K562 (cell line): ENCODE data around the gene QKI. TPM values are rescaled to one million over a fixed set of nuclear protein-coding genes. Genes with fewer than 3 reads are reported as not detected.
A peak's percentile ranks its signal among the peaks of the same experiment; 100 is the strongest.

Experiments used
- BCLAF1 ChIP-seq, 2 experiments: fragments of 450-650 bp in 1 of 2; IDR thresholded peaks; 2 replicates each; pipeline ENCODE4 v1.6.1; 2011 to 2017; ENCODE audit warnings: low read depth in 2 of 2, antibody characterized with exemption in 1 of 2, borderline replicate concordance in 1 of 2, low read length in 1 of 2, mild to moderate bottlenecking in 1 of 2, mixed read lengths in 1 of 2; ENCODE audit not compliant: control insufficient read depth in 1 of 2
- CBFA2T2 ChIP-seq: fragments of 450-650 bp; conservative IDR thresholded peaks from 2 replicates; pipeline ENCODE4 v1.6.1; 2017; ENCODE audit warnings: mild to moderate bottlenecking
- CBX8 ChIP-seq: fragments of 200-600 bp; sonication (generic); IDR thresholded peaks from 2 replicates; pipeline ENCODE4 v1.6.1; 2012; ENCODE audit warnings: borderline replicate concordance, mixed run types, low read depth, mild to moderate bottlenecking, moderate library complexity, mixed read lengths, low read length, control low read depth, inconsistent platforms; ENCODE audit not compliant: poor library complexity, severe bottlenecking; ENCODE audit errors: extremely low read depth
- EZH2 ChIP-seq: IDR thresholded peaks from 2 replicates; pipeline ENCODE4 v1.6.1; 2012; ENCODE audit warnings: low read depth, mild to moderate bottlenecking, inconsistent platforms, low read length, borderline replicate concordance
- HEY1 ChIP-seq: fragments of 250-450 bp; sonication (Bioruptor Pico); IDR thresholded peaks from 2 replicates; pipeline ENCODE4 v1.5.0; 2020; ENCODE audit warnings: mild to moderate bottlenecking, moderate library complexity, borderline replicate concordance
- IFI16 ChIP-seq: fragments of 250-450 bp; sonication (Bioruptor Pico); IDR thresholded peaks from 2 replicates; pipeline ENCODE4 v2.1.2; 2022; ENCODE audit warnings: mild to moderate bottlenecking, inconsistent platforms
- JUND ChIP-seq, 2 experiments: IDR thresholded peaks; 2 replicates in 1 of 2; 3 replicates in 1 of 2; pipeline ENCODE4 v1.6.1; 2011; ENCODE audit warnings: borderline replicate concordance in 2 of 2, low read depth in 2 of 2, low read length in 2 of 2, improper control_type of control experiment in 1 of 2, missing biosample characterization in 1 of 2, missing genetic modification characterization in 1 of 2, missing genetic modification reagents in 1 of 2
- KDM1A ChIP-seq, 2 experiments: fragments of 450-650 bp; IDR thresholded peaks; 2 replicates each; pipeline ENCODE4 v1.6.1; 2016; ENCODE audit warnings: mild to moderate bottlenecking in 2 of 2
- STAT5B ChIP-seq: fragments of 250-450 bp; sonication (Bioruptor Pico); IDR thresholded peaks from 2 replicates; pipeline ENCODE4 v1.8.0; 2021; ENCODE audit warnings: mild to moderate bottlenecking, inconsistent platforms
- TCF7 ChIP-seq: sonication (generic); IDR thresholded peaks from 2 replicates; pipeline ENCODE4 v1.6.1; 2016; ENCODE audit warnings: antibody characterized with exemption, borderline replicate concordance
- ZC3H8 ChIP-seq: fragments of 450-650 bp; IDR thresholded peaks from 2 replicates; pipeline ENCODE4 v1.6.1; 2017
- ZNF124 ChIP-seq: sonication (generic); formaldehyde crosslinking; IDR thresholded peaks from 2 replicates; pipeline ENCODE4 v1.8.1; 2022; ENCODE audit warnings: missing genetic modification reagents
- ZNF395 ChIP-seq: fragments of 200-800 bp; sonication (Bioruptor generic); IDR thresholded peaks from 2 replicates; pipeline ENCODE4 v1.6.1; 2017; ENCODE audit warnings: missing genetic modification characterization, missing compliant biosample characterization
- ZNF699 ChIP-seq: fragments of 250-450 bp; sonication (Bioruptor Pico); IDR thresholded peaks from 2 replicates; pipeline ENCODE4 v1.8.0; 2021; ENCODE audit warnings: mild to moderate bottlenecking, moderate library complexity; ENCODE audit not compliant: insufficient replicate concordance
- ZNF764 ChIP-seq: fragments of 250-450 bp; sonication (Bioruptor Pico); IDR thresholded peaks from 2 replicates; pipeline ENCODE4 v1.4.0; 2020; ENCODE audit warnings: low read depth, mild to moderate bottlenecking, moderate library complexity
- ZNF830 ChIP-seq: fragments of 250-450 bp; sonication (Bioruptor Pico); IDR thresholded peaks from 2 replicates; pipeline ENCODE4 v1.5.0; 2021; ENCODE audit warnings: mild to moderate bottlenecking
- polyA plus RNA-seq, 8 experiments: library from polyadenylated mRNA; depleted of rRNA in 4 of 8; stranded (reverse) in 5 of 8; unstranded in 3 of 8; fragments of >200 nt; fragmentation: Nextera tagmentation in 2 of 8; fragmentation: Illumina TruSeq in 1 of 8; extraction: Ambion mirVana in 2 of 8; extraction: Trizol in 1 of 8; gene quantifications; 2 replicates each; pipeline versions ENCODE4 v1.2.1 to v1.2.3, GENCODE V29; 2011 to 2014; ENCODE audit warnings: inconsistent platforms in 1 of 8, missing spikeins in 1 of 8
- total RNA-seq, 7 experiments: library from RNA; depleted of rRNA in 6 of 7; stranded (reverse); fragments of >200 nt in 6 of 7; fragmentation: Illumina TruSeq in 2 of 7; extraction: Trizol in 2 of 7; gene quantifications; 2 replicates each; pipeline versions ENCODE4 v1.2.1 to v1.2.3, GENCODE V29; 2011 to 2021; ENCODE audit warnings: low replicate concordance in 1 of 7
- TF ChIP-seq, protein P1 (sequence below): fragments of 250-450 bp; sonication (Bioruptor Pico); IDR thresholded peaks from 2 replicates; pipeline ENCODE4 v1.4.0; 2020; ENCODE audit warnings: mild to moderate bottlenecking, moderate library complexity
- TF ChIP-seq, protein P2 (sequence below): fragments of 450-650 bp; formaldehyde crosslinking; IDR thresholded peaks from 2 replicates; pipeline ENCODE4 v1.4.0; 2020; ENCODE audit warnings: mild to moderate bottlenecking, moderate library complexity

The QKI gene
- total and polyA plus RNA-seq, 9 of the 15 experiments (the other 6 are each of a cell fraction or from before 2014, with no cell fraction given) = 20.4 to 215 (median 123) TPM

DNA sequence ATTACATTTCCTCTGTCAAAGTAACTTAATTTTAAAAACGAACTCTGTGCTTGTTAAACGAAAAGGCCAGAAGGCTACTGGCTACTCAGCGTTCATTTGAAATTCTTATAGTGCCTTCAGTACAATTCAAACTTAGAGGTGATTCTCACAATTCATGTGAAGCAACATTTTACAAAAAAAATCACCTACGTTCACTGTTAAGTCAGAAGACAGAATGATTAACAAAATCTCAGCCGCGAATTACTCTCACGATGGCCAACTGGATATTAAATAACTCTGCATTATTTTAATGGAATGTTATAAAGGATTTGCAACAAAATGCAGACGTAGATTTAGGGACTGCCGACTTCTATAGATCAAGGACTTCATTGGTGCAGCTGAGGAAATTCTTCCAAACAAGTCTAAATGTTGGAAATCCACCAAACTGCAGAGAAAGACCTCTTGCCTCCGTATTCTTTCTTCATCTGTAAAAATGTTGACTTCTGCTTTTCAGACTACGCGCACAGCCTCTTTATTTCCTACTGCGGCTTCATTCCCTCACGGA lies 1.6 kb upstream of the QKI start (continued):
- TF ChIP-seq ZNF395 (CRISPR knock-in tag) (no peak), STAT5B (CRISPR knock-in tag) (no peak), ZNF699 (no peak), KDM1A (IDR thresholded peaks at IDR 0.05) (peak; percentile 32 to 37; a peak in 2 of 4 replicates), ZNF830 (no peak), ZC3H8 (no peak), TCF7 (no peak), JUND (IDR thresholded peaks at IDR 0.05; ENCODE audit: borderline replicate concordance, low read depth, low read length) (no peak), JUND (tag; IDR thresholded peaks at IDR 0.05; ENCODE audit: borderline replicate concordance, low read depth, low read length) (no peak), CBFA2T2 (no peak), ZNF764 (CRISPR knock-in tag) (no peak), EZH2 (no peak), IFI16 (no peak), CBX8 (no peak), ZNF124 (CRISPR knock-in tag) (no peak), BCLAF1 (IDR thresholded peaks at IDR 0.05; ENCODE audit: borderline replicate concordance in 1 of 2, control insufficient read depth in 1 of 2, low read depth in 2 of 2, low read length in 1 of 2) (no peak), HEY1 (CRISPR knock-in tag) (0 out of 2 replicates have a peak, but pooled peaks have one; percentile 6)
- TF ChIP-seq, protein P1, sequence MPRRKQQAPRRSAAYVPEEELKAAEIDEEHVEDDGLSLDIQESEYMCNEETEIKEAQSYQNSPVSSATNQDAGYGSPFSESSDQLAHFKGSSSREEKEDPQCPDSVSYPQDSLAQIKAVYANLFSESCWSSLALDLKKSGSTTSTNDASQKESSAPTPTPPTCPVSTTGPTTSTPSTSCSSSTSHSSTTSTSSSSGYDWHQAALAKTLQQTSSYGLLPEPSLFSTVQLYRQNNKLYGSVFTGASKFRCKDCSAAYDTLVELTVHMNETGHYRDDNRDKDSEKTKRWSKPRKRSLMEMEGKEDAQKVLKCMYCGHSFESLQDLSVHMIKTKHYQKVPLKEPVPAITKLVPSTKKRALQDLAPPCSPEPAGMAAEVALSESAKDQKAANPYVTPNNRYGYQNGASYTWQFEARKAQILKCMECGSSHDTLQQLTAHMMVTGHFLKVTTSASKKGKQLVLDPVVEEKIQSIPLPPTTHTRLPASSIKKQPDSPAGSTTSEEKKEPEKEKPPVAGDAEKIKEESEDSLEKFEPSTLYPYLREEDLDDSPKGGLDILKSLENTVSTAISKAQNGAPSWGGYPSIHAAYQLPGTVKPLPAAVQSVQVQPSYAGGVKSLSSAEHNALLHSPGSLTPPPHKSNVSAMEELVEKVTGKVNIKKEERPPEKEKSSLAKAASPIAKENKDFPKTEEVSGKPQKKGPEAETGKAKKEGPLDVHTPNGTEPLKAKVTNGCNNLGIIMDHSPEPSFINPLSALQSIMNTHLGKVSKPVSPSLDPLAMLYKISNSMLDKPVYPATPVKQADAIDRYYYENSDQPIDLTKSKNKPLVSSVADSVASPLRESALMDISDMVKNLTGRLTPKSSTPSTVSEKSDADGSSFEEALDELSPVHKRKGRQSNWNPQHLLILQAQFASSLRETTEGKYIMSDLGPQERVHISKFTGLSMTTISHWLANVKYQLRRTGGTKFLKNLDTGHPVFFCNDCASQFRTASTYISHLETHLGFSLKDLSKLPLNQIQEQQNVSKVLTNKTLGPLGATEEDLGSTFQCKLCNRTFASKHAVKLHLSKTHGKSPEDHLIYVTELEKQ = no peak
- TF ChIP-seq, protein P2, sequence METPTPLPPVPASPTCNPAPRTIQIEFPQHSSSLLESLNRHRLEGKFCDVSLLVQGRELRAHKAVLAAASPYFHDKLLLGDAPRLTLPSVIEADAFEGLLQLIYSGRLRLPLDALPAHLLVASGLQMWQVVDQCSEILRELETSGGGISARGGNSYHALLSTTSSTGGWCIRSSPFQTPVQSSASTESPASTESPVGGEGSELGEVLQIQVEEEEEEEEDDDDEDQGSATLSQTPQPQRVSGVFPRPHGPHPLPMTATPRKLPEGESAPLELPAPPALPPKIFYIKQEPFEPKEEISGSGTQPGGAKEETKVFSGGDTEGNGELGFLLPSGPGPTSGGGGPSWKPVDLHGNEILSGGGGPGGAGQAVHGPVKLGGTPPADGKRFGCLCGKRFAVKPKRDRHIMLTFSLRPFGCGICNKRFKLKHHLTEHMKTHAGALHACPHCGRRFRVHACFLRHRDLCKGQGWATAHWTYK (CRISPR knock-in tag) = no peak
